Amygdala (tissue), 56 donors: ENCODE data around the gene RAD51B.

Experiments
- DNase-seq, 56 donors: peaks; one replicate each; lab custom pipeline; 2025; lab: John Stamatoyannopoulos, UW

Gene RAD51B

GRCh38 chr14:68137704-68138619 is 318.4 kb downstream of the RAD51B start:
- DNase-seq = peak in 40 of 56 donors; percentile 4 to 87 (median 41)

- DNase-seq = no peak
These were observed 320.0 kb downstream of the RAD51B start for GRCh38 chr14:68139431-68140075.

GRCh38 chr14:68140076-68140741 is 320.6 kb downstream of the RAD51B start:
- no peak for DNase-seq

DNA sequence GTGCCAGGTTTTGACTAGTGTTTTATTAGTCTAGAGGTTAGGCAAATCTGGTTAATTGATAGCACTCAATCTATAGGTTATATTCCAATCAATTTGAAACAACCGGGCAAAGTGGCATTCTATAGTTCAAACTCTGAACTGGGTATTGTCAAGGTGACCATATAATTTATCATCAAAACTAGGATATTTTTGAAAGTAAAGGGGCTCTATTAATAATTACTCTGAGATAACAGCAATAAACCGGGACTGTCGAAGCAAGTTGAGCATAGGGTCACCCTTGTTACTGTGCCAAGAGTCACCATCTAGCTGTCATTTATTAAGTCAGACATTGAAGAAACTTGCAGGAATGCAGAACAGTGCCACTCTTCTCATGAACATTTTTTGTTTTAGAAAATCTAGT is 321.2 kb downstream of the RAD51B start:
- no peak for DNase-seq

- DNase-seq = no peak
These were observed 321.9 kb downstream of the RAD51B start for GRCh38 chr14:68141281-68142088.

DNA sequence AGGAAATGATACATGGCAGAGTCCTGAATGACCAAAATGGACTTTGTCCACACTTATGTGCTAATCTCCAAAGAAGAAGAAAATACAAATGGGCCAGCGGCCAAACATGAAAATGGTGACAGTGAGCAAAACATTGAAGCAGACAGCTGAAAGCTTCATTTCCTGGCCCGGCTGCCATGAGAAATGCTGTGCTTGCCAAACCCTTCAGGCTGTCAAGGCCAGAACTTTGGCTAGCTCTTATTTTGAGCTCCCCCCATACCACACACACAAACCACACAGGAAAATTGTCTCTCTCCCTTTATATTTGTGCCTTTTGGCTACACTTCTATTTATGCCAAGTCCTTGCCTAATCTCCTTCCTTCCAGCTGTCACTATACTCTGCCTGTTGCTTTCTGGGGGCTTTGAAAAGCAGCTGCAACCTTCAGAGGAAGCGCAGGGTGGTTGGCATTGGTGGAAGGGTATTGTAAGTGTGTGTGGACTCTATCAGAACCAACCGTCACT is 323.8 kb downstream of the RAD51B start:
- DNase-seq = peak in 22 of 56 donors; percentile 1 to 43 (median 12)

DNA sequence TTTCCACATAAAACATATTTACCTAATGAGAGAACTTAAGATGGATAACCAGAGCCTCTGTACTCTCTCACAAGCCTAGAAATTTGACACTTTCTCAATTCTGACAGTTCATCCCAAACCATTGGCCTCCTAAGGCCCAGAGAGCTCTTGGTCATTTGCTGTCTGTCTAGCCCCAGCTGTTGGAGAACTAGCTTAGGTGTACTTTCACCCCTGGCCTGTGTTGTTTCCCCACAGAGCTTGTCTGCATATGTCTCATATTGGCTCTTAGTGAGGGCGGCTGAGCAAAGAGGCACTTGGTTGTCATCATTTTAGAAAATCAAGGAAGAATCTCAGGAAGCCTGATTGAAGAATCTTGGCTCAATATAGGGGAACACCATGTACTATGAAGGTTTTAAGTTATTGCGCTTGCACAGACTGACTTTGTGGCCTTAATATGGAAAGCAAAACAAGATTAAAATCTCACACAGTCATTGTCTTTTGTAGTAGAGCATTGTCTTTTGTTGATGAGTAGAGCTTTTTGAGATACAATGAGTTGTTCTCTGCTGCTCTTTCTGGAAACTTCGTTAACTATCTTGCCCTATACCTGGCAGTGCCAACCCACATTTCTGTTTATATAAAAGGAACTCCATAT is 324.6 kb downstream of the RAD51B start:
- DNase-seq = no peak

DNA sequence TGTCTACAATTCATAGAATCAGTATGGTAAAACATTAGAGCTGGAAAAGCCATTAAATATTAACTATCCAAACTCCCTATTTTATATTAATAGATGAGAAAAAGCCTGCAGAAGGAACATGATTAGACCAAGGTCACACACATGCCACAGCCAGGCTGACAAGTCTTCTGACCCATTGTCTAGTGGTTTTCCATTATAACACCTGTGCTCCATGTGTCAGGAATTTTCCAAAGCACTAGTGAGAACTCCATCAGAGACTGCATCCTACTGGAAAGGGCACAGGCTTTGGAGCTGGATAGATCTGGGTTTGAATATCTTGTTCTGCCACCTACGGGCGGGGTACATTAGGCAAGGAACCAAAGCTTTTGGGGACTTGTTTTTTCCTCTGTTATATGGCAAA is 325.5 kb downstream of the RAD51B start:
- DNase-seq = no peak

DNA sequence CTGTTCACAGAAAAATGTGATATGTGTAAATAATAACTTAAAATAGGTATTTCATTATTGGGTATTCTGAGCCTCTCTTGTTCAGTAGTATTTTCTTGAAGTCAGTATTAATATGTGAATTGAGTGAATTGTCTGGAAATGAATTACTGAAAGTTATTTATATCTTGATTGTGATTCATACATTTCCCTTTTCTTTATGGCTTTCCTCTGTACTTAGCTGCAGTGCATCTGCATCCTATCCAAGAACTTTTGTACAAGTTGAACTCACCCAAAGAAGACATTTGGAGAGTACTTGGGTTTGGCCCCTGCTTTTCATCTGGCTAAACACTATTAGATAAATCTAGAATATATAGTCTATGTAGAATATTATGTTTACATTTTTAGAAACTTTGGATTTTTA is 326.0 kb downstream of the RAD51B start:
- DNase-seq = no peak

DNA sequence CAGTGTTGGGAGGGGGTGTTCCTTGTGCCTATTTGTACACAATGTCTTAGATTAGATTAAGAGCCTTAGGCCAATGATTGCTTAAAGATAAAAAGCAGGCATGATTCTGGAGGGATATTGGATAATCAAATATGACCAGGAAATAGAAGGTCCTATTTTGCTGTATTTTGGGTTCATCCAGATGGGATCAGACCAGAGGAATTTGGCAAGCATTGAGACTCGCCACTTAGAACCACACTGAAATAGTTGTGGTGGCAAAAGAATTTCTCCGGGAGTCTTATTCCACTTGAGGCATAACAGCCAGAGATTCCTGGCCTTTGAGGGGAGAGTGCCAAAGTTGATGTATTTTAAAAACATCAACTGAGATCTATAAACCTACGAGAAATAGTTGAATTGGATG is 327.2 kb downstream of the RAD51B start:
- no peak for DNase-seq

DNA sequence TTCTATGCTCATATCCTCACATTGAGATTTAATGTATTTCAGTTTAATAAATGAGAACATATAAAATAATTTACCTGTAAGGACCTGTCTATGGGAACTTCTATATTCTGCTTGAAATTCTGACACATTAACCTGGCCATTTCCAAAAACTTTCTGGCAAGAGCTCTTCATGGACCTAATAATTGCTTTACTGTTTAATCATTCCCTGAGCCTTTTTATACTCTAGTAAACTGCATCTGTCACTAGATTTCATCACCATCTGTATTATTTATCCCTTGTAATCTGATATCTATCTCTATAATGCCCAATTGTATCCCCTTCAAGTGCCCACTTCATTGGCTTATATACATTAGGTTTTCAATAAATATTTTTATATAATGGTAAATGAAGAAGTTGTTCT is 327.7 kb downstream of the RAD51B start:
- no peak for DNase-seq

- no peak for DNase-seq
These were observed 328.7 kb downstream of the RAD51B start for GRCh38 chr14:68148276-68148675.

- DNase-seq = no peak
These were observed 329.2 kb downstream of the RAD51B start for GRCh38 chr14:68148763-68149162.

DNA sequence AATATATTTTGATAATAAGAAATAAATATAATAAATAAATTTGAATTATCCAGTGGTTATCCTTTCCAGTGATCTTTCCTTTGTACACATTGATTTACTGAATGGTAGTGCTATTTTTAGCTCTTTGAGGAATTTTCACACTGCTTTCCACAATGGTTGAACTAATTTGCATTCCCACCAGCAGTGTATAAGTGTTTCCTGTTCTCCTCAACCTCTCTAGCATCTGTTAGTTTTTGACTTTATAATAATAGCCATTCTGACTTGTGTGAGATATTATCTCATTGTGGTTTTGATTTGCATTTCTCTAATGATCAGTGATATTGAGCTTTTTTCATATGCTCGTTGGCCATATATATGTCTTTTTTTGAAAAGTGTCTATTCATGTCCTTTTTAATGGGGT is 333.7 kb downstream of the RAD51B start:
- no peak for DNase-seq

DNA sequence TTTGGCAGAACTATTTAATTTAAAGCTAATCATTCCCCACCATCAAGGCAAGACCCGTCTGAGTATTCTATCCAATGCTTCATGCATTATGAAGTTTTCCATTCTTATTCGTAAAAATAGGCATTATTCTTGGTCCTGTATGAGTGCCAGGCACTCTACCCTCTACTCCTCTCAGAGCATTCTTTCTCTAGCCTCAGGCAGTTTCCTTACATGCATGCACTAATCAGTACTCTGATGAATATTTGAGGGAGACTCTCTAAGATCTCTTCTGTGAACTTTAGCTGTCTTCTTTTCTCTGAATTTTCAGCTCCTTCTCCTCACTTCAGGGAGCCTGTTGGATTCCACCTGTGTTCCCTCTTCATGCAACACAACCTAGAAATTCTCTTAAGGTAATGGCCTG is 334.7 kb downstream of the RAD51B start:
- no peak for DNase-seq

DNA sequence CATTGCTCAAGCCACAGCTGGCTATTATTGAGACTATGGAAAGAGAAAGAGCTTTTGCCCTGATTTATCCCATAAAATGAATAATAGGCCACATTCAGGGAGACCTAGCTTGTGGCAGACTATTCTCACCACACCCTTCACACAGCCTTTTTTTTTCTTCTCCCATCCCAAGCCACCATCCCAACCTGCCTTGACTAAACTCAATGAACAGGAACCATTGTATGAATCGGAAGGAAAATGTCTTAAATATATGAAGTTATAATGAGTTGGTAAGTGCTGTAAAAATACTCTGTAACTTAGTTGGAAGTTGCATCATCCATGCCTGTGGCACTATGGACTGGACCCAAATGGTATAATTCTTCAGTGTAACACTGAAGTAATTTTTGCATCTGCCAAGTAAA is 338.4 kb downstream of the RAD51B start:
- DNase-seq = no peak

DNA sequence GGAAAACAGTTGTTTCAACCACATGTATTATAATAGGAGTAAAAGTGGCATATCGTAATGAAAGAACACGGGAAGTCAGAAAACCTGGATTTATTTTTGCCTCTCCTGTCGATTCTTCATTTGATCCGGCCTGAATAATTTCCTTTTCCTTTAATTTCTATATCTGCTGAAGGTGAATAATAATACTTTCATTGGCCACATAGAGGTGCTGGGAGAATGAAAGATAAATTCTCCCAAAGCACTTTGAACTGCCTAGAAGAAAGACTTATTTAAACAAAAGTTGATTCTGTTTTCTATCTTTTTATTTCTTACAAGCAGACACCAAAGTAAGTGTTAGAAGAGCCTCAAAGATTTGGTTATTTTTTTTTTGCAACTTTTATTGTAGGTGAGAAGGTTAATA is 339.1 kb downstream of the RAD51B start:
- no peak for DNase-seq

- DNase-seq = no peak
These were observed 340.4 kb downstream of the RAD51B start for GRCh38 chr14:68159701-68160633.
